SH-SY5Y (cell line): ENCODE results near the gene OAS3.

Source experiments
- GATA2 ChIP-seq: IDR thresholded peaks from 2 replicates; pipeline ENCODE4 v1.6.1; 2011; ENCODE audit warnings: mild to moderate bottlenecking, low read depth, low read length
- GATA3 ChIP-seq: IDR thresholded peaks from 2 replicates; pipeline ENCODE4 v1.6.1; 2011; ENCODE audit warnings: low read depth, mild to moderate bottlenecking, low read length, moderate library complexity

- no peak for TF ChIP-seq GATA3
- no peak for TF ChIP-seq GATA2
Observed at GRCh38 chr12:112974904-112975303, 36.6 kb downstream of the OAS3 start.
